ENCODE data around the gene CIDEB. TPM values are rescaled to one million over a fixed set of nuclear protein-coding genes. Genes with fewer than 3 reads are reported as not detected.

CIDEB gene
- total and polyA plus RNA-seq, 2 experiments from 2014 or later, result not detected

- no peak for DNase-seq (ENCODE audit: low read depth in 1 of 2, low spot score in 1 of 2)
- no peak overlapping the region for H3K4me3 ChIP-seq
- H3K36me3 ChIP-seq, result no peaks in the 10 kb centered on the region
- no peaks in the 10 kb centered on the region for H3K4me1 ChIP-seq (ENCODE audit: low read depth)
- H3K27ac ChIP-seq, result no peak overlapping the region
- TF ChIP-seq CTCF (IDR thresholded peaks at IDR 0.05; ENCODE audit: low read depth, low read length), result no peak
- no peaks in the 10 kb centered on the region for H3K9me3 ChIP-seq (ENCODE audit: low read depth)
- no peaks in the 10 kb centered on the region for H3K27me3 ChIP-seq
Measured at GRCh38 chr14:24268225-24268624, 39.6 kb downstream of the CIDEB start.

GRCh38 chr14:24267516-24267915, 40.3 kb downstream of the CIDEB start:
- Histone ChIP-seq H3K9me3 (ENCODE audit: low read depth) (no peaks in the 10 kb centered on the region), H3K27ac (no peak overlapping the region), H3K4me3 (no peak overlapping the region), H3K27me3 (no peaks in the 10 kb centered on the region), H3K36me3 (no peaks in the 10 kb centered on the region), H3K4me1 (ENCODE audit: low read depth) (no peaks in the 10 kb centered on the region)
- DNase-seq (ENCODE audit: low read depth in 1 of 2, low spot score in 1 of 2), result no peak
- no peak for TF ChIP-seq CTCF (IDR thresholded peaks at IDR 0.05; ENCODE audit: low read depth, low read length)

GRCh38 chr14:24266344-24267244, 41.2 kb downstream of the CIDEB start:
- Histone ChIP-seq H3K27me3 (no peaks in the 10 kb centered on the region), H3K4me3 (no peak overlapping the region), H3K4me1 (ENCODE audit: low read depth) (no peaks in the 10 kb centered on the region), H3K9me3 (ENCODE audit: low read depth) (no peaks in the 10 kb centered on the region), H3K27ac (no peak overlapping the region), H3K36me3 (no peaks in the 10 kb centered on the region)
- no peak for DNase-seq (ENCODE audit: low read depth in 1 of 2, low spot score in 1 of 2)
- TF ChIP-seq CTCF (IDR thresholded peaks at IDR 0.05; ENCODE audit: low read depth, low read length), result no peak

GRCh38 chr14:24264298-24264697, 43.5 kb downstream of the CIDEB start:
- no peak for TF ChIP-seq CTCF (IDR thresholded peaks at IDR 0.05; ENCODE audit: low read depth, low read length)
- Histone ChIP-seq H3K27ac (no peak overlapping the region), H3K9me3 (ENCODE audit: low read depth) (no peaks in the 10 kb centered on the region)

GRCh38 chr14:24263848-24264247, 43.9 kb downstream of the CIDEB start:
- DNase-seq (ENCODE audit: low read depth in 1 of 2, low spot score in 1 of 2), result no peak
- no peak for TF ChIP-seq CTCF (IDR thresholded peaks at IDR 0.05; ENCODE audit: low read depth, low read length)
- H3K27me3 ChIP-seq, result no peaks in the 10 kb centered on the region
- H3K27ac ChIP-seq, result no peak overlapping the region
- H3K36me3 ChIP-seq, result no peaks in the 10 kb centered on the region
- H3K9me3 ChIP-seq (ENCODE audit: low read depth), result no peaks in the 10 kb centered on the region
- H3K4me3 ChIP-seq, result no peak overlapping the region
- no peaks in the 10 kb centered on the region for H3K4me1 ChIP-seq (ENCODE audit: low read depth)

More at GRCh38 chr14:24264298-24264697, 43.5 kb downstream of the CIDEB start:
- no peak overlapping the region for H3K4me3 ChIP-seq
- no peak for DNase-seq (ENCODE audit: low read depth in 1 of 2, low spot score in 1 of 2)
- H3K36me3 ChIP-seq, result no peaks in the 10 kb centered on the region
- no peaks in the 10 kb centered on the region for H3K27me3 ChIP-seq
- H3K4me1 ChIP-seq (ENCODE audit: low read depth), result no peaks in the 10 kb centered on the region
